Epithelial cell of alveolus of lung (primary cell): ENCODE results near the gene MIXL1. TPM values are rescaled to one million over a fixed set of nuclear protein-coding genes. Genes with fewer than 3 reads are reported as not detected.

Experiments
- total RNA-seq: library from RNA; depleted of rRNA; stranded (reverse); fragments of >200 nt; gene quantifications from 2 replicates; pipeline ENCODE4 v1.2.1, GENCODE V29; 2015

The MIXL1 gene
- total RNA-seq, result not detected in 2 replicates

GRCh38 chr1:226223157-226223785 lies at the start of gene MIXL1:
MIXL1 (plus strand) TSS chr1:226223664; CDS start chr1:226223682, 18 bp downstream.

GRCh38 chr1:226186124-226187018 lies 37.1 kb upstream of the MIXL1 start, which contains the start of gene ACBD3:
ACBD3 (minus strand) TSS chr1:226186741; CDS start chr1:226186675, 66 bp downstream.

Other genes starting within 250 kb of the MIXL1 start
- gene SDE2, start 224.3 kb upstream of the MIXL1 start, total RNA-seq, result 17.2 and 20.0 TPM in 2 replicates
- 374 and 469 TPM in 2 replicates for gene H3-3A, start 160.9 kb upstream of the MIXL1 start, total RNA-seq
- gene ACBD3, start 36.9 kb upstream of the MIXL1 start, total RNA-seq, result 37.8 and 51.3 TPM in 2 replicates
- gene LIN9, start 85.5 kb downstream of the MIXL1 start, total RNA-seq, result 3.9 and 5.6 TPM in 2 replicates
- gene PARP1, start 184.4 kb downstream of the MIXL1 start, total RNA-seq, result 78.3 and 135 TPM in 2 replicates